RPMI8226 (cell line): ENCODE data around the gene SAMHD1.

ENCODE experiments used
- DNase-seq: peaks from one replicate; pipeline ENCODE4 v3.0.0-alpha.2; 2015

Gene SAMHD1

GRCh38 chr20:36871640-36872570, 79.6 kb downstream of the SAMHD1 start:
- no peak for DNase-seq

GRCh38 chr20:36866681-36867495, 84.6 kb downstream of the SAMHD1 start:
- DNase-seq, result peak; percentile 79

- no peak for DNase-seq
Measured at GRCh38 chr20:36866164-36866563, 85.3 kb downstream of the SAMHD1 start.

- DNase-seq, result no peak
Measured at GRCh38 chr20:36865861-36866149, 85.7 kb downstream of the SAMHD1 start.

- no peak for DNase-seq
Measured at GRCh38 chr20:36865076-36865860, 86.2 kb downstream of the SAMHD1 start.

- no peak for DNase-seq
Measured at GRCh38 chr20:36862857-36863668, 88.4 kb downstream of the SAMHD1 start.

DNA sequence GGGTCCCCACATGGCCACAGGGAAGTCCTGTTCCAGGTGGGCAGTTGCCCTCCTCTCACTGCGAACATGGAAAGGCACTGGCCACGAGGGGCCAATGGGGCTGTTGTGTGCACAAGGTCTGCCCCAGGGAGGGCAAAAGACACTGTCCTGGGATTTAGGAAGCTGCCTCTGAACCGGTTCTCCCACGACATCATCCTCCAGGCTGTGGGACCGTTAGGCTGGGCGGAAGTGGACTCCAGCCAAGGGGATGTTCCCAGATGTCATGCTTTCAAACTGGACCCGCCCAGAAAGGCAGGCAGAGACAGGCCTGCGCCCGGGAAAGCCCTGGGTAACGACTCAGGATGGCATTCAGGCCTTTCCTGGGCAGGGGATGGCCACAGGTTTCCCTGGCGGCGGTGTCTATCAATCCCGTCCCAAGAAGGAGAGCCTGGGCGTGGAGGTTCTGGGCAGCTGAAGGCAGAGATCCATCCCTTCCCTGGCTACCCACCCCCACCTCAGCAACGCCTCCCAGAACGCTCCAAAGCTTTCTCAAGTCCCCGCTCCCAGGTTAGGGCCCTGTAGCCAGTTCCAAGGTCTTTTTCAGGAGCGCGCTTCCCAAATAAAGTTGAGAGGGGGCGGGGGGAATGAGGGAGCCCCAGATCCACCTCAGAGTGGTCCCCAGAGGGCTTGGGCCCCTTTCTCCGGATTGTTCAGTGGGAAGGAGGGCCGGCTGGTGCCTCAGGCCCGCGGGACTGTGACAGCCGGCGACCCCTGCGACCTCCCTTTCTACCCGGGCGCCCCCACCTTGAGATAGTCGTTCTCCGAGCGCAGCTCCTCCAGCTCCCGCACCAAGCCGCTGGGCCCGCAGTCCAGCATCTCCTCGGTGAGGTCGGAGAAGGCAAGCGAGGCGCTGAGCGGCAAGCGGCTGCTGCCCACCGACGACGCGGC, 89.4 kb downstream of the SAMHD1 start:
- DNase-seq, result no peak

DNA sequence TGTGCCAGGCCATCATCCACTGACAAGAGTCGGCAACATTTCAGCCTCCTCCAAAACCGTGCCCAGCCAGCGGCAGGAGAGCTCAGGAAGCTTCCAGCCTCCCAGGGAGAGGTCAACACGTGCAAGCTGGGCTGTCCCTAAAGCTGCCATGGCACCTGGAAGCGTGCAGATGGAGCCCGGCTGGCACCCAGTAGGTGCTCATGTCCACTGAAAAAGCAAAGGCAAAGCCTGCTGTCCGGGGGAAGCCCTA, 90.0 kb downstream of the SAMHD1 start:
- peak; percentile 40 for DNase-seq

DNA sequence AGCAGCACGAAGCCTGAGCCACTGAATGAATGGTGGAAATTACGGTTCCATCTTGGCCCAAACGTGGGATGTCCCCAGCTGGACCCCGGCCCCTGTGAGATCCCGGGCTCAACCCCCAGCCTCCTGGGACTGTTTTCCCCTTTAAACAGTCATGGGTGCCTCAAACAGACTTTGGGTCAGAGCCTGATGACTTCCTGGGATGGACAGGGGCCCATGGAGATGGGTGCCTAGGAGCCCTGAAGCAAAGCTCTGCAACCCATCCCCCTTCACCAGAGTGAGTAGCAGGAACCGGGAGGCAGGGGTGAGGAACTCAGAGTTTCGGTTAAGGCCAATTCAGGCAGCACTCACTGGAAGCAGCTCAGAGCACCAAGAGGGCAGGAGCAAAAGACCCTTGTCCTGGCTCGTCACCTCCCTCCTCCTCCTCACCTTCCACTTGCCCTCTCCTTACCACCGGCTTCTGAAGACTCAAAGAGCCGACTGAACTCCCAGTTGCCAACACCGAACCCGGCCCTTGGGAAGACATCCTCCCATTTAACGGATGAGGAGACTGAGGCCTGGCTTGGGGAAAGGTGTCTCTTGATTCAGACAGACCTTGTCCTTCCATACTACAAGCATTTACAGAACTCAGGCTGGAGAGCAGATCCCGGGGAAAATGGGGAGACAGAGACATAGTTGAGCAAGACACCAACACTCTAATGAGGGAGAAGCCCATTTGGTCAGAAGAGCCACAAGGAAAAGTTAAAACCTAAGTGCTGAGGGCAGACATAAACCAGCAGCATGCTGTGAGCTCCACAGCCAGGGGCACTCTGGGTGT, 90.5 kb downstream of the SAMHD1 start:
- DNase-seq, result no peak

DNA sequence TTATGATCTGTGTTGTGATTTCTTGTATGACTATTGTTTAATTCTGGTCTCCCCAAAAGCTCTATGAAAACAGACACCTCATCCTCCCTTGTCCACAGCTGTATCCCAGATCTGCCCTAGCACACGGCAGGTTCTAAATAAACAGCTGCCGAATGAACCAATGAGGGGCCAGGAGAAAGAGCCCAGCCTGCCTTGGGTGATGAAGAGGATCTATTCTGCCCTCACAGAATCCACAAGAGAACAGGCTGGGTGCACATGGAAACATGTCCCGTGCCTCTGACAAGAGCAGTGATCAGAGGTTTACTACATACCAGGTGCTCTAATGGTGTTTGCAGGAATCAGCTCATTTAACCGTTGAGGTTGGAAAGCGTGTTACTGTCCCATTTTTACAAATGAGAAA, 91.2 kb downstream of the SAMHD1 start:
- DNase-seq, result no peak

GRCh38 chr20:36859700-36860330, 91.7 kb downstream of the SAMHD1 start:
- no peak for DNase-seq

DNA sequence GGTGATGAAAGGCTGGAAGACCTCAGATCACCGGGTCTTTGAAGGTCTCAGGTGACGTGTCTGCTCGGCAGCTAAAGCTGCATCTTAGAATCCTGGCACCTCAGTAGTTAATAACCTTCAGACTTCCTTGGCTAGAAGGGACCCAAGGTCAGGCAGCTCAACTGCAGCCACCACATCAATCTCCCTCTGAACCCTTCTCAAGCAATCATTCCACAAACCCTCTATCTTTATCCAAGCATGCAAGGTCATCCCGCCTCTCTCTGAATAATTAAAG, 92.3 kb downstream of the SAMHD1 start:
- no peak for DNase-seq

DNA sequence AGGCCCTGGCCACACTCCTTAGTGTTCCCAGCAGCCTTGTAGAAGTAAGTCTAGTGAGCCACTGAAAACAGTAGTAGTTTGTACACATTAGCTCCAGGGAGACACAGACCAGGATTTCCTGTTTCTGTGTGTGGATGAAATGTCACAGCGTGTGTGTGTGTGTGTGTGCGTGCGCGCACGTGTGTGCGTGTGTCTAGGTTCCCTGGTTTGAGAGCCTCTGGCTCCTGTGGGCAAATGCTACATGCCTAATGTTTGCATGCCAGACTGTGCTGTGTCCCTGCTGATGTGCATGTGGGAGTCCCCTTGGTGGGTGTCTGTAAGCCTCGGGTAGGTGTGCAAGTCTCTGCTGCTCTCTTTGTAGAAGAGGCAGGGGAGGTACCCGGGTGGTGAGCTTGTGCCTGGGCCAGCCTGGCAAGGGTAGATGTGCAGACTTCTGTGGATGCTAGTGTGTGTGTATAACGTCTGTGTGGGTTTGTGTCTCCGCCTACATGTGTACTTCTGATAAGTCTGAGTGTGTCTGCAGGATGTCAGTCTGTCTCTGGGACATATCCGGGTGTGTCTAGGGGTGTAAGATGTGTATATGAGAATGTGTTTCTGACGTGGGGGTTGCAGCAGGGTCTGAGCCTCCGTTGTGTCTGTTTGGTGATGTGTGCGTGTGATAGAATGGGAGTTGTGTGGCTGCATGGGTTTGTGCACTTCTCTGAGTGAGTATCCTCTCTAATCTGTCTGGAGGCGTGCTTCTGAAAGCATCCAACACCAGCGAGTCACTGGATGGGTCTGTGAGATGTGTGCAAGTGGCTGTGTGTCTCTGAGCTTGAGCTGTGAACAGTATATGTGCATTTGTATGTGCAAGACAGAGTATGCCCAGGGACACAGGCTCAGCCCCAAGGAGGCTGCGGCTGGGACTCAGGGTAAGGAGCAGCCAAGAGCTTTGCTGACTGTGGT, 94.5 kb downstream of the SAMHD1 start:
- DNase-seq, result no peak

DNA sequence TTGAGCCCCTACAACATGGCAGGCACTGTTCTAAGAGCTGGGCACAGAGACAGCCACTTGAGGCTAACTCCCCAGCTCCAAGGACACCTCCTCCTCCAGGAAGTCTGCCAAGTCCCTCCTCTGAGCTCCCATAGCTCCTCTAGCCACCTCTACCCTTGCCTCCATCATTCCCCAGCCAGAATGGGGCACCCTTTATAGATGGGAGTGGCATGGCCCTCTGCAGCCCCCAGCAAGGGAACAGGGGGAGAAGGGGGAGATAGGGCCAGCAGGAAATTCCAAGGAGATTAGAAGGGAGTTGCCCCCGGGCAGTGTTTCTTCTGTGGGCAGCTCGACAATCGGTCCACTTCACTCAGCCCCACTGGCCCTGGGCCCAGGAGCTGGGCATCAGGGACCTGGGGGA, 95.3 kb downstream of the SAMHD1 start:
- DNase-seq, result no peak

GRCh38 chr20:36855241-36855657, 96.3 kb downstream of the SAMHD1 start:
- DNase-seq, result no peak

DNA sequence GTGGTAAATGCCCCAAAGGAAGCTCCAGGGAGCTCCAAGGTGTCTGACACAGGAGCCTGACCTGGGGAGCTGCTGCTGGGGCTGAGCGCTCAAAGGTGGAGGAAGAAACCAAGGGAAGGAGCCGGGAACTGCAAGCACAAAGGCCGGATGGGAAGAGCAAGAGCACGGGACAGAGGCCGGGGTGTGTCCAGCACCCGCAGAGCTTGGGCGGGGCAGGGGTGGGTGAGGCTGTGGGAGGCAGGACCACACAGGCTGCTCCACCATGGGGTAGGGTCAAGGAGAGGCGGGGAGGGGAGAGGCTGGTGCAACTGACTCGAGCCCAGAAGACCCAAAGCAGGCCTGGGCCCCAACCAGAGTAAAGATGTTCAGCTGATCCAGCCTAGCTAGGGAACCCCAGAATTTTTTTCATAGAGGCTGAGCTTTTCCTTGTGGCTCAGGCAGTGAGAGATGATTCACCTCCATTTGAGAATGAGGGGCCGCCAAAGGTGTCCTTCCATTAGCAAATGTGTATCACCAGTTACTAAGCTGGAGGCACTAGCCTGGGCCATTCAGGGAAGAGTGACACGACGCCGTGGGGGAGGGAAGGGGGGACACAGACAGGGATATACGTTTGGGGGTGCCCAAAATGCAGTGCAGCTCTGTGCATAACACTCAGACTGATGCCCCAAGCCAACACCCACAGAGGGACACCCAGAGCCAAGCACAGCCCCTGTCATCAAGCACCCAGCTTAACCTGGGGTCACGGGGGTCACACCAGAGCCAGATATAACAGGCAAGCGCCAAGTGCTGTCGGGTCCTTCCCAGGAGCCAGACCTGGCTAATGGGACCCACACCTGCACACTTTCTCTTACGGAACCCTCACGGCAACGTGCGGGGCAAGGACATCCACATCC, 96.9 kb downstream of the SAMHD1 start:
- DNase-seq, result no peak

DNA sequence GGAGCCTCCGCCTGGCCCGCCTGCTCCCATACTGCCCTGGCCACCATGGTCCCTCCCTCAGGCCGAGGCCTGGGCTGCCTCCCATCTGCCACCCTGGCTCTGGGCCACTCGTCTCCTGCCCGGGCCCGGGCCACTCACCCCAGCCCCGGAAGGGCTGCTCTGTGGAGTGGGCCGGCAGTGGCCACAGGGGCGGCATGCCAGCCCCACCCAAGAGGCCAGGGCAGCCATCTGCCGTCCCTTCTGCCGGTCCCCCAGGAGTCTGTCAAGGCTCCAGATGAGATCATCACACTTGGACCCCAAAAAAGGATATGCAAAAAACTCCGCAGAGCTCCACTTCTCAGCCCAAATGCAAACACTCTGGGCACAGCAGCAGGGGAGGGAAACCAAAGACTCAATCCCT, 99.3 kb downstream of the SAMHD1 start:
- DNase-seq, result no peak

DNA sequence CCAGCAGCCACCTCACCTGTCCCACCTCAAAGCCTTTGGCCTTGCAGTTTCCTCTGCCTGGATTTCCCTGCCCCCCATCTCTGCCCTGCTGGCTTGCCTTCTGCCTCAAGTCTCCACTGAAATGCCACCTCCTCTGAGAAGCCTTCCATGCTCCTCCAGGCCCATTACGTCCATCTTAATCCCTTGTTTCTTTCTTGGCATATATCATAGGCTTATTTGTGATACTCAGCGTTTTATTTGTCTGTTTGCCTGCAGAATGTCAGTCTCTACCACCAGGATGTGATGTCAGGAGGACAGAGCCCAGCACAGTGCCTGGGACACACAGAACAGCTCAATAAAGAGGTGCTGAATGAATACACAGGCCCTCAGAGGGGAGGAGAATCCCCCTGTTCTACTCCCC, 100.0 kb downstream of the SAMHD1 start:
- DNase-seq, result no peak
